Ramos (cell line): ENCODE results near the gene TMEM232.

Experiments used
- in situ Hi-C: fragments of 300-500 bp; cut with MboI; formaldehyde crosslinking; loops from one replicate; pipeline ENCODE4 v1.14.3; 2022; ENCODE audit warnings: low sequenced_read_pairs; ENCODE audit not compliant: unreplicated experiment

The TMEM232 gene

DNA sequence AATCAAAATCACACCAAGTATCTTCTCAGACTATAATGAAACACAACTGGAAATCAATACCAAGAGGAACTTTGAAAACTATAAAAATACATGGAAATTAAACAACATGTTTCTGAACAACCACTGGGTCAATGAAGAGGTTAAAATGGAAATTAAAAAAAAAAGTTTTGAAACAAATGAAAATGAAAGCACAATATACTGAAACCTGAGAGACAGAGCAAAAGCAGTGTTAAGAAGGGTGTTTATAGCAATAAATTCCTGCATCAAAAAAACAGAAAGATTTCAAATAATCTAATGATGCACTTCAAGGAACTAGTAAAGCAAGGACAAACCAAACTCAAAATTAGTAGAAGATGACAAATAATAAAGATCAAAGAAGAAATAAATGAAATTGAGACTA is 92.0 kb downstream of the TMEM232 start:
- in situ Hi-C loops: no loop called here

DNA sequence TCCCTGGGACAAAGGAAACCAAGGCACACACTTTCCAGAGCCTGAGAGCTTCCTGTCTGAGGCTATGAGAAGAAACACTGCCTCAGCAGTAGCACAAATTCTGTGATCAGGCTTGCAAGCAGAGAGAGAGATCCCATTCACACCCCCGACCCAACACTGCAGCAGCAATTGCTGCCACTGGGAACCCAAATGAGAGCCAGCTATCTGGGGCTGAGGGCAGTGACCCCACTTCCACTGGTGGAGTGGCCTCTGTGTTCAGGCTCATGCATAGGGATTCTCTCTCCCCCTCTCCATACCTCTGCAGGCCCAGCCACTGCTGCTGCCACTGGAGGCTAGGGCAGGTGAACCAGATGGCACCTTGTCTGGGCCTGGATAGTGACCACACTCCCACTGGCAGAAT is 95.2 kb downstream of the TMEM232 start:
- in situ Hi-C loops: no loop called here

DNA sequence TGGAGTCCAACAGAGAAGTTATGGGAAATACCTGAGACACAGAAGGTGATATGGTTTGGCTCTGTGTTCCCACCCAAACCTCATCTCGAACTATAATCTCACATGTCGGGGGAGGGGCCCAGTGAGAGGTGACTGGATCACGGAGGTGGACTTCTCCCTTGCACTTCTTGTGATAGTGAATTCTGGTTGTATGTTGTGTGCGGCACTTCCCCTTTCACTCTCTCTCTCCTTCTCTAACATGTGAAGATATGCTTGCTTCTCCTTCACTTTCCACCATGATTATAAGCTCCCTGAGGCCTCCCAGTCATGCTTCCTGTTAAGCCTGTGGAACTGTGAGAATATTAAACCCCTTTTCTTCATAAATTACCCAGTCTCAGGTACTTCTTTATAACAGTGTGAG is 96.1 kb downstream of the TMEM232 start:
- in situ Hi-C loops: no loop called here

DNA sequence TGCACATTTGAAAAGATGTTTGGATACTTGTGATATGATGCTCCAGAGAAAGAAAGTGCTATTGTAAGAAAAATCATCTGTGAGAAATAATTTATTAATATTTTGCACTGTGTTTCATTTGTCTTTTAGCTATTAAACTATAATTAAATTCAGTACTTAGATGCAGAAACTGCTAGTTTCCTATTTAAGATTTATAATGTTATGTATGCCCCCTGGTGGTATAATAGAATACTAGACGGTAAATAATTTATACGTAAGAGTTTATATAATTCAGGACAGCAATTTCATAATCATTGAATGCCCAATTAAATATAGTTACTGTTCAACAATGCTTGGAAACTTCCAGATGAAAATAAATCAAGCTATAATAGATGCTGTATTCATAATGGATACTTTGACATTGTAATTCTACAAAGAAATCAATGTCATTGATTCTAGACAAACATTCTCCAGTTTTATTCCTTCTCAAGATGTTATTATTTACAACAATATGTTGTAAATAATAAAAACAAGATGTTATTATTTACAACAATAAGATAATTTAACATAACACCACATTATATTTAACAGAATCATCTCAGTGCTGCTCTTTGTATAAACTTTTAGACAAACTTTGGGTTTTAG is 101.0 kb downstream of the TMEM232 start:
- in situ Hi-C loops: no loop called here

DNA sequence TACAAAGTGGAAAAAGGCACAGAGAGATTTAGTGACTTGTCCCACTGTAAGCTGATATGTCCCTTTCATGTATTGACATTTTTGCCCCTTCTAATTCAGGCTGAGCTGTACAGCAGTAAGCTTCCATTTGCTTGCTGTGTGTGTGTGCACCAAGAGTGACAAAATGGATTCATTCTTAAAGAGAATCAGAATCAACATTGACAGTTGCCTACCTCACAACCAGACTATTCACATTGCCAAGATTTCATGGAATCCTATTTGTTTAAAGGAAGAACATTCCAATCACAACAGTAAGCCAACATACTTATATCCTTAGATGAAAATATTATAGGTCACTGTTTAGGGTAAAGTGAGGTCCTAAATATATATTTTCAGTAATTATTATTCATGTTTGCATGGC is 102.6 kb downstream of the TMEM232 start:
- in situ Hi-C loops: no loop called here

DNA sequence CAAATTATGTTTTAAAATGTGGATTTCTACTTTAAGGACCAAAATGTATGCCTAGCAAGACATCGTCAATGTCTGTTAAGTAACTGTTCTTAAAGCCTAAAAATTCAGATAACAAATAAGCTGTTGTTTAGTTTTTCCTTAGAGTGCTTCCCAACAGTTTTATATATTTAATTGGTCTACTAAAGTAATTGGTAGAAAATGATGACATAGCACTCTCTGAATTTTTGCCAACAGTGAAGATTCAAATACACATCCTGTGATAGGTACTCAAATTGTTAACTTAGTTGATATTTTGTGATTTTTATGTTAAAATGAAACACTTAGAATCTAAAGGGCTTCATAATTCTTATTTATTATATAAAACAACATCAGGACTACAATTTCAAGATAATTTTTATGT is 107.5 kb downstream of the TMEM232 start:
- in situ Hi-C loops: no loop called here

DNA sequence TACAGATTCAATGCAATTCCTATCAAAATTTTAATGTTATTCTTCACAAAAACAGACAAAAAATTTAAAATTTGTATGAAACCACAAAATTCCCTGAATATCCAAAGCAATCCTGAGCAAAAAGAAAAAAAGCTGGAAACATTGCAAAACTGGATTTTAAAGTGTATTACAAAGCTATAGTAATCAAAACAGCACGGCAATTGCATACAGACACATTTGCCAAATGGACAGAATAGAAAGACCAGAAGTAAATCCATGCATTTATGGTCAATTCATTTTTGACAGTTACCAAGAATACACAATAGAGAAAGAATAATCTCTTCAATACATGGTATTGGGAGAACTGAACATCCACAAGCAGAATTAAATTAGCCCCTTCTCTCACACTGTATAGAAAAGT is 110.5 kb downstream of the TMEM232 start:
- in situ Hi-C loops: no loop called here

DNA sequence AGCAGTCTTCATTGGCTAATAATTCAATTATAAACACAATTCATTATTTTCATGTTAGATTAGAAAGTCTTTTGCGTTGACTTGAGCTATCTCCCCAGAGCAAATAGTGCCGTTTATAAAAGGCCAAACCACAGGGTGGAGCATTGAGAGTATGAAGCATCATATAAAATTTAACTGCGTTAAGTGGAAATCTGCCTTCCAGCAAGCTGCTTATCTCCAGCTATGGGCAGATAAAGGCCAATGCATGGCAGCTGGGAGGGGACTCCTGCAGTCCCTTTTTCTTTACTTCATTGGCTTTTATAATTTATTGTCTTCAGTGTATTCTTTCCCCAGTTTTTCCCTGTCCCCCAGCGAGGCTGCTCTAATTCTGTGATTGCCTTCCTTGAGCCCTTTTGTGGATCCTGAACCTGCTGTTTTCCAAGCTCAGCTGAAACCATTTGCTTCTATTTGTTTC is 113.7 kb downstream of the TMEM232 start:
- in situ Hi-C loops: no loop called here

DNA sequence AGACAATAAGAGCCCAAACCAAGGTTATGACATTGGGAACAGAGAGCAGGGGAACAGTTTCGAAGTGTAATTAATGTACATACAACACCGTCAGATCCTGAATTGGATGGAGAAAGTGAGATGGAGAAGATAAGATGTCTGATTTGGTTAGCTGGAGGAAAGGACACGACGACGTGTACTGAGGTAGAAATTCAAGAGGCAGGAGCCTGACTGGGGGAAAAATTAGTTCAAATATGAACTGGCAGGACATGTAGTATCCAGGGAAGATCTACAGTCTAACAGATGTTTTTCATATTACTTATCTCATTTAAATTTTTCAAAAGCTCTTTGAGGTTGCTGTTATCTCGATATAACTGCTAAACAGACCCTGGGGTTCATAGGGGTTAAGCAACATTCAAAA is 114.7 kb downstream of the TMEM232 start:
- in situ Hi-C loops: no loop called here

DNA sequence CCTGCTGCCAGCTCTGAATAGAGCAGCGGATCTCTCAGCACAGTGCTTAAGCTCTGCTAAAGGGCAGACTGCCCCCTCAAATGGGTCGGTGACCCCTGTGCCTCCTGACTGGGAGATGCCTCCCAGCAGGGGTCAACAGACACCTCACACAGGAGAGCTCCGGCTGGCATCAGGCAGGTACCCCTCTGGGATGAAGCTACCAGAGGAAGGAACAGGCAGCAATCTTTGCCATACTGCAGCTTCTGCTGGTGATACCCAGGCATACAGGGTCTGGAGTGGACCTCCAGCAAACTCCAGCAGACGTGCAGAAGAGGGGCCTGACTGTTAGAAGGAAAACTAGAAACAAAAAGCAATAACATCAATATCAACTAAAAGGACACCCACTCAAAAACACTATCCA is 131.6 kb downstream of the TMEM232 start:
- in situ Hi-C loops: no loop called here

DNA sequence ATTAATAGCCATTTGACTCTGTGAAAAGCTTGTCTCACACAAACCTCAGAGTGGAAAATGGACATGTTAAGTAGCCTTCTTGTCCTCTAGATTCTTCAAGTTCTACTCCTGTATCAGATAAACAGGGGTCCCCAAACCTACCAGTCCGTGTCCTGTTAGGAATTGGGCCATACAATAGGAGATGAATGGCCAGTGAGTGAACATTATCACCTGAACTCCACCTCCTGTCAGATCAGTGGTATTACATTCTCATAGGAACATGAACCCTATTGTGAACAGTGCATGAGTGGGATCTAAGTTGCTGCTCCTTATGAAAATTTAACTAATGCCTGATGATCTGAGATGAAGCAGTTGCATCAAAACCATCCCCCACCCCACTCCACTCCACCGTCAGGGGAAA is 136.3 kb downstream of the TMEM232 start:
- in situ Hi-C loops: no loop called here

DNA sequence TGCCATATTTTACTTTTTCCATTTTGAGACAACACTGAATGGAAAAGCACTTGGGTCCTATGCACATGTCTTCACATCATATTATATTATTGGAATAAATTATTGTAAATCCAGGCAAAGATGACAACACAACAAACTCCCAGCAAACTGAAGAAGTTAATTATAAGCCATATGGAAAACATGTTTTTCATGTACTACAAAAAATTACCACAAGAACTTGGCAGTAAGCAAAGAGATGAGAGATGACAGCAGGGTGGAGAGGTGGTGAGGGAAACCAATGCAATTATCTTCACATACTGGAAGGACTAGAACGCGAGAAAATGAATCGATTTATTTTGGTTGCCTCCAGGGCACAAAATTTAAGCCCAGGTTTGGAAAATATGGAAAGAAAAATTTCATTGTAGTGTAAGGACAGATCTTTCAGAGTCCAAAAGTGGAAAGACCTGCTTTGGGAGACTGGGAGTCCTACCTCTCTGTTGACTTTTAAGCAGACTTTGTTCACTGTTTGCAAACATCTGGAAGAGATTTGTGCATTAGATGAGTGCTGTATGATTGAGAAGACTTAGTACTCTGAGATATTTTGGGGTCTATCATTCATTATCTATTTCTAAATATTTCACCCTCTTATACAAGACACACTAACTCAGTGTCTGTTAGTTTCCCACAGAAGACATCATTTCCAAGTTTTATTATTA is 138.0 kb downstream of the TMEM232 start:
- in situ Hi-C loops: no loop called here

DNA sequence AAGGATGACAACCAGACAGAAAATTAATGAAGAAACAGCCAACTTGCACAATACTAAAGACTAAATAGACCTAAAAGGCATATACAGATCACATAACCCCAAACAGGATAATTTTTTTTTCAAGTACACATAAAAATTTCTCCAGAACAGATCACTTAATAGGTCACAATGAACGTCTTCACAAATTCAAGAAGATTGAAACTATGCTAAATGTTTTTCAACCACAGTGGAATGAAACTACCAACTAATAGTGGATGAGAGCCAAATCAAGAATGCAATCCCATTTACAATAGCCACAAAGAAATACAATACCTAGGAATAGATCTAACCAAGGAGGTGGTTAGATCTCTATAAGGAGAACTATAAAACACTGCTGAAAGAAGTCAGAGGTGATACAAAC is 145.8 kb downstream of the TMEM232 start:
- in situ Hi-C loops: no loop called here

DNA sequence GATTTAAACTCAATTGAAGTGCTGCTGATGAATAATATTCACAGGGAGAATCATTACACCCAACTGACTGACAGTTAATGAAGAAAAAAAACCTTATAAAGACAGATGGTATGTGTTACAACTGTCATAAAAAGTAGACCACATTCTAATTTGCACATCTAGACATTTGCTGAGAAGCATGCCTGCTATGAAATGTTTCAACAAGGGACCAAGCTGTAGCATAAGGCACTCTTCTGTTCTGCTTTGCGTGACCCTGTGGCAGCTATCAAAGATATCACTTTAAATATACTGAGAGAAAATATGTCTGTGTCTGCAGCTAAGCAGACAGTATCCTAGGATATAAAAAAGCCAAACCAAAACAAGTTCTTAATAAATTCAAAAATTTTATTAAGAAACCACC is 153.7 kb downstream of the TMEM232 start:
- in situ Hi-C loops: no loop called here

DNA sequence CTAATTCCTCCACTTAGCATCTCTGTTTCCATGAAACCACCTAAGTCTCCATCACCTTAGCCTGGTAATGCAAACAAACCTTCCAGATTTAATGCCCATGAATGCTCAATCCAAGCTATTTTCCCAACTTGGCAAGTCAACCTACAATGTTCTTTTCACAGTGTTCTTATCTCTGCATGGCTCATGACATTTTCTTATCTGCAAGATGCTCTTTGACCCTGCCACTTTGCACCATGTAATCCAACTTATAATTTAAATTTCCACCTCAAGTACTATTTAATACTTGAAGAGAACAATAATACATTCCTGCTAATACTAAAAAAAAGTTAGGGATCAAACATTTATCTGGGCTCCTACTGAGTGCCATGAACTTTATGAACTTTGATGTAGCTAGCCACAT is 164.3 kb downstream of the TMEM232 start:
- in situ Hi-C loops: no loop called here

DNA sequence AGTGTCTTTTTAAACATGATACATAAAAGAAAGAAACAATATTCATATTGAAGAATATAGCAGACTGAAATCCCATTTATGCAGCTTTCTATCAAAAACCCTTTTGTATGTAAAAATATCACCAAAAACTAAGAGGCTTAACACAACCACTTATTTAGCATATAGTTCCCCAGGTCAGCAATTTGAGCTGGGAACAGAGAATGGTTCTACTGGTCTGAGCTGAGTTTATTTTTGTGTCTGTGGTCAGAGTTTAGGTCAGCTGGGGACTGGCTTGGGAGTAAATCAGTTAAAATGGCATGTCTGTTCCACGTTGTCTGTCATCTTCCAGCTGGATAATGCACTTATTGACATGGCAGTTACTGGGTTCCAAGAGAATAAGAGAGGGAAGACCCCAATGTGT is 165.0 kb downstream of the TMEM232 start:
- in situ Hi-C loops: no loop called here

DNA sequence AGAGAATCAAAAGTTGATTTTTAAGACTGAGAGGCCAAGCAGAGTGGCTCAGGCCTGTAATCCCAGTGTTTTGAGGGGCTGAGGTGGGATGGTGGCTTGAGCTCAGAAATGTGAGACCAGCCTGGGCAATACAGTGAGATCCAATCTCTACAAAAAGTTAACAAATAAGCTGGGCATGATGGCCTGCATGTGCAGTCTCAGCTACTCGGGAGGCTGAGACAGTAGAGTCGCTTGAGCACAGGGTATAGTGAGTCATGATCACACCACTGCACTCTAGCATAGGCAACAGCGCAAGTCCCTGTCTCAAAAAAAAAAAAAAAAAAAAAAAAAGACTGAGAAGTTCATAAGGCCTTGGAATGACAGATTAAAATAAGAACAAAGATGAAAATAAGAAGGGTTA is 177.2 kb downstream of the TMEM232 start:
- in situ Hi-C loops: no loop called here

DNA sequence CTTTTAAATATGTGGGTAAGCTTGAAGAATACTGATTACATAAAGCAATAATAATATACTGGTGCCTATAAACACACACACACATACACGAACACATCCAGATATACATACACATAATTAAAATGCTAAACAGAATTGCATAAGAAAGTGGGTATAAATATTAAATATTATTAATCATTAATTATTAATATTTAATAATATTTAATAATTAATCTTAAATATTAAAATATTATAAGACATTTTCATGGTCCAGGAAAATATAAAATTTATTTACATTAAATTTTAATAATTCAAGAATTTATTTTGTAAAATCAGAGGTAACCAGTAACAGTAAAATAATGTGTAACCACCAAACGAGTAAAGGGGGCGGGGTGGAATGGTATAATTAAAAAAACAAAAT is 178.3 kb downstream of the TMEM232 start:
- in situ Hi-C loops: no loop called here

DNA sequence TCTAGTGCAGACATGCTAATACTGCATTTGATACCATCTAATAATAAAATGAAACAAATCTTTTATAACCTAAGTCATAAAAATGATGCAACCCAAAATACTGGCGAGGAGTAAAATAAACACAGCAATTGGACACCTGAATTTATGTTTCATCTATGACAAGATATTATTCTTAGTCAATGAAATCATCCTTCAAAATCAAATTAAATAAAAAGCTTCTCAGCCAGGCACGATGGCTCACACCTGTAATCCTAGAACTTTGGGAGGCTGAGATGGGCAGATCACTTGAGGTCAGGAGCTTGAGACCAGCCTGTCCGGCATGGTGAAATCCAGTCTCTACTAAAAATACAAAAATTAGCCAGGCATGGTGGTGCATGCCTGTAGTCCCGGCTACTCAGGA is 179.0 kb downstream of the TMEM232 start:
- in situ Hi-C loops: no loop called here

DNA sequence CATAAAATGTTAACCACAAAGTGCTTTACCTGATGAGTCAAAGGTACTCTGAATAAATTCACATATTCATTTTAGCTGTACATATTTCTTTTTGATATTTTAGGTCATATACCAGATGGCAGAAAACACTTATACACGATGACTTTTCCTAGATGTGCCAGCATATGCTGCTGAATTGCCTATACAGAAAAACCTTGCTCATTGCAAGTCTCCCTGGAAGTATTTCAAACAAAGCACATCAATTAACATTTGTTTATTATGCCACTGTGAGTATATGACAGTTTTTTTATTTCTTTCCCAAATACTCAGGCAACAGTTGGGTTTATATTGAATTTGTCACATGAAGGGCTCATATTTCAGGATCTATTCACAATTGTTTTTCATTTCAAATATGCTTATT is 180.8 kb downstream of the TMEM232 start:
- in situ Hi-C loops: no loop called here

DNA sequence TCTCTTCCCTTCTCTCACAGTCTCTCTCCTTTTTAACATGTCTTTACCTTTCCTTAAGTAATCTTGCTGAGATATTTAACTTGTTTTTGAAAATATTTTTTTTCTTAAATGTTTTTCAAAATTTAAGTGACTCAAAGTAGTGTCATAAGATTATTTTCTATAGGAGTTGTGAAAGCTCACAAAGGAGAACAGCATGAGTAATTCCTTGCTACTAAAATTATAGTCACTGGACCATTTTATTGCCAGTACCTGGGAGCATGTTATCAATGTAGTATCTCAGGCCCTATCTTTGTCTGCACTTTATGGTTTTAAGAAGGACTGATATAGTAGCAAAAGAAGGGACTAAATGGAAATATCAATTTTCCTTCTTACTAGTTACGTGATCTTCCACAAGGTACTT is 181.9 kb downstream of the TMEM232 start:
- in situ Hi-C loops: no loop called here

DNA sequence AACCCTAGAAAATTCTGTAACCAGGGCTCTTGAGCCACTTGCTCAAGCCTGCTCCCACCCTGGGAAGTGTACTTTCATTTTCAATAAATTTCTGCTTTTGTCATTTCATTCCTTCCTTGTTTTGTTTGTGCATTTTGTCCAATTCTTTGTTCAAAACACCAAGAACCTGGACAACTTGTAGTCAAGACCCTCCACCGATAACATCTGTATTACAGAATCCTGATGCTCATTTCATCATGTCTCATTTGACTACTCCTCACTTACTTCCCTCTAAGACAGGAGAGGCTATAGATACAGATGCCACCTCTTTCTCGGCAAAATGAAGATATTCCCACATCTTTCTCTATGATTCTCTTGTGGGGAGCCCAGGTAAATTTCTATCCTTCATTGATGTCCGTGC is 183.5 kb downstream of the TMEM232 start:
- in situ Hi-C loops: no loop called here
